SJCRH30 (cell line): ENCODE results near the gene ALDOB. TPM values are rescaled to one million over a fixed set of nuclear protein-coding genes. Genes with fewer than 3 reads are reported as not detected.

Source experiments
- DNase-seq, 2 experiments: peaks; one replicate each; pipeline ENCODE4 v3.0.0-alpha.2; 2015 to 2020
- H3K27ac ChIP-seq: fragments of 250-450 bp; sonication (Bioruptor Pico); 2 replicates; pipeline ENCODE4 v1.5.1; 2020; ENCODE audit warnings: mild to moderate bottlenecking, moderate library complexity
- H3K27me3 ChIP-seq: fragments of 250-450 bp; sonication (Bioruptor Pico); 2 replicates; pipeline ENCODE4 v1.5.1; 2020; ENCODE audit warnings: mild to moderate bottlenecking, moderate library complexity
- H3K36me3 ChIP-seq: fragments of 250-450 bp; sonication (Bioruptor Pico); 2 replicates; pipeline ENCODE4 v1.5.1; 2020; ENCODE audit warnings: mild to moderate bottlenecking, moderate library complexity
- H3K4me1 ChIP-seq: fragments of 250-450 bp; sonication (Bioruptor Pico); 2 replicates; pipeline ENCODE4 v1.5.1; 2020; ENCODE audit warnings: mild to moderate bottlenecking, moderate library complexity
- H3K4me3 ChIP-seq: fragments of 250-450 bp; sonication (Bioruptor Pico); 2 replicates; pipeline ENCODE4 v1.5.1; 2020; ENCODE audit warnings: mild to moderate bottlenecking, moderate library complexity
- H3K9me3 ChIP-seq: fragments of 250-450 bp; sonication (Bioruptor Pico); replicated peaks from 2 replicates; pipeline ENCODE4 v1.5.1; 2020; ENCODE audit warnings: mild to moderate bottlenecking, moderate library complexity
- total RNA-seq: library from RNA; depleted of rRNA; stranded (reverse); fragments of >200 nt; shearing (Covaris generic); gene quantifications from 2 replicates; pipeline ENCODE4 v1.2.3, GENCODE V29; 2014; rRNA removed

ALDOB gene
- total RNA-seq, 1 experiment from 2014 or later, result not detected

DNA sequence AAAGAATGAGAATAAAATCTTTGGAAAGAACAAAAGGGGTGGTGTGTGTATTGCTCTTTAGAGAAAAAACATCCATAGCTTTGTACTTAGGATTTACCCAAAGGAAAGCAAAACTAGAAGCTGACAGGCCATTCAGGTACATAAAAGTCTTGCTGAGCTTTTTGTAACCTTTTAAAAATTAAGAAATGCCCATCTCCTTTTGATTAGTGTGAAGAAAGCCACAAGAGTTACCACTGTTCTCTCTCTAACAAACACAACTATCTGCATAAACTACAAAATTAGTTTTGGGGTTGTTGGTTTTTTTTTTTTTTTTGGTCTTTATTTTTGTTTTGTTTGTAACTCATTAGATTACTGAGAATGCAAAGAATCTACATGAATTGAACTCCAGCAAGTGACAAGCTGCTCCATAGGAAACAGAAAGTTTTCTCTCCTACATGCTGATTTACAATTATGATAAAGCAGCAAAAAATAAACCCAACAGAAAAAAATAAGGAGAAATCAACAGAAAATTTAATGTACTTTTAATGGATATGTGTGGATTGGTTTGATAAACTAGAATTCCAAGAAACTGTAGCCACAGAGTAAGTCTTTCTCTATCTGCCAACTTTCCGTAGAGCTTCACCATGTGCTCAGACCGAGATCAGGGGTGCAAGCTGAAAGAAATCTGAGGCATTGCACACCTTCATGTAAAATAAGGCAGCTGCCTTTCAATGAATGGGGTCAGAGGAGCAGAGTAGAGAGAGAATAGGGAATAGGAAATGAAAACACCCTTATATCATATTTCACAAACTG lies 63.1 kb downstream of the ALDOB start:
- H3K27ac ChIP-seq, result no peak overlapping the region
- peak in 1 of 2 experiments; percentile 31 for DNase-seq
- peaks cover 3% of the 10 kb centered on the region; the same call in 1 of the 2 replicates for H3K4me1 ChIP-seq
- H3K27me3 ChIP-seq, result no peaks in the 10 kb centered on the region
- no peak overlapping the region for H3K4me3 ChIP-seq
- no peaks in the 10 kb centered on the region for H3K36me3 ChIP-seq
- no peaks in the 10 kb centered on the region for H3K9me3 ChIP-seq

DNA sequence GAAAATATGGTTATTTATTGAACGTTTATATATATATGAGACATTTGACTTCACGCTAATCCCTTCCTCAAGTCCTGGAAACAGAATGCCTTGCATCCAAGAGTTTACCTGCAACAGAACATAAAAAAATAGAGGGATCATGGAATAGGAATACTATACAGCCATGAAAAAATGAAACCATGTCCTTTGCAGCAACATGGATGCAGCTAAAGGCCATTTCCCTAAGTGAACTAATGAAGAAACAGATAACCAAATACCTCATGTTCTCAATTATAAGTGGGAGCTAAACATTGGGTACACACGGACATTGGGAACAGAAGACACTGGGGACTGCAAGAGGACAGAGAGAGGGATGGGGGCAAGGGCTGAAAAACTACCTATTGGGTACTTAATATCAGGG lies 63.8 kb downstream of the ALDOB start:
- Histone ChIP-seq H3K9me3 (no peaks in the 10 kb centered on the region), H3K4me1 (peaks cover 3% of the 10 kb centered on the region; the same call in 1 of the 2 replicates), H3K27me3 (no peaks in the 10 kb centered on the region), H3K36me3 (no peaks in the 10 kb centered on the region), H3K4me3 (no peak overlapping the region), H3K27ac (no peak overlapping the region)
- no peak for DNase-seq

Other genes starting within 250 kb of the ALDOB start
- gene BAAT, start 50.8 kb downstream of the ALDOB start, total RNA-seq, result 0.10 TPM in 2 replicates
- 37.7 and 39.5 TPM in 2 replicates for gene MRPL50, start 37.2 kb downstream of the ALDOB start, total RNA-seq
- 27.4 and 30.2 TPM in 2 replicates for gene ZNF189, start 36.9 kb downstream of the ALDOB start, total RNA-seq
- 48.1 and 51.3 TPM in 2 replicates for gene RNF20, start 98.1 kb upstream of the ALDOB start, total RNA-seq
- gene PPP3R2, start 159.2 kb upstream of the ALDOB start, total RNA-seq, result not detected in 2 replicates